Measurements from ENCODE around the gene GEMIN5. TPM values are rescaled to one million over a fixed set of nuclear protein-coding genes. Genes with fewer than 3 reads are reported as not detected.

Gene GEMIN5
- total and polyA plus RNA-seq, 2 of the 8 experiments (the other 6 are each of a cell fraction or from before 2014, with no cell fraction given): 12.8 to 47.0 TPM

- no peak overlapping the region for H3K4ac ChIP-seq (replicated peaks; ENCODE audit: insufficient read length, low read depth, low read length)
- H4K20me1 ChIP-seq (replicated peaks in 1 of 2; ENCODE audit: control insufficient read depth in 1 of 2, insufficient read depth in 2 of 2, low read length in 2 of 2): no peaks in the 10 kb centered on the region
- no peak overlapping the region for H3K4me3 ChIP-seq (ENCODE audit: extremely low read depth in 1 of 4, insufficient read depth in 2 of 4, low read depth in 3 of 4, low read length in 4 of 4)
- no peaks in the 10 kb centered on the region for H3K9me3 ChIP-seq (ENCODE audit: insufficient read depth in 2 of 2, low read depth in 1 of 2, low read length in 1 of 2)
- no peak overlapping the region for H3K18ac ChIP-seq (ENCODE audit: extremely low read depth, low read length)
- H3K23ac ChIP-seq (ENCODE audit: insufficient read length): no peak overlapping the region
- H4K91ac ChIP-seq (replicated peaks; ENCODE audit: insufficient read length, low read length): no peak overlapping the region
- FAIRE-seq: peak; percentile 24
- no peaks in the 10 kb centered on the region for H3K27me3 ChIP-seq (replicated peaks in 1 of 4; ENCODE audit: control insufficient read depth in 3 of 4, extremely low read depth in 1 of 4, insufficient read depth in 3 of 4, low read length in 3 of 4)
- no peak overlapping the region for H3K14ac ChIP-seq (ENCODE audit: insufficient read length)
- no peak for DNase-seq (ENCODE audit: low read depth in 1 of 2, low spot score in 2 of 2)
- H3K27ac ChIP-seq (ENCODE audit: low read depth, low read length): no peak overlapping the region
- no peak overlapping the region for H3K56ac ChIP-seq (replicated peaks; ENCODE audit: insufficient read length, low read depth, low read length)
- ChIA-PET POLR2A (ENCODE audit: partially characterized antibody) (no interaction called here), CTCF (ENCODE audit: partially characterized antibody) (interaction anchor here (0.7 to 18.4 kb wide), 14 partner anchors 8 to 297 kb away, joined by 3 to 471 read pairs (median 4); no protein-coding TSS in a partner anchor)
- no peak for TF ChIP-seq HDAC6 (IDR thresholded peaks at IDR 0.05; ENCODE audit: low read depth, low read length)
- TF ChIP-seq MAFK (IDR thresholded peaks at IDR 0.05; ENCODE audit: low read depth, low read length): no peak
- peak; percentile 16 to 23; a peak in 2 of 4 replicates for TF ChIP-seq RAD21 (IDR thresholded peaks at IDR 0.05 in 1 of 2, conservative IDR thresholded peaks at IDR 0.05 in 1 of 2; ENCODE audit: low read depth in 2 of 2, low read length in 2 of 2)
- no peak for TF ChIP-seq SIX5 (IDR thresholded peaks at IDR 0.05; ENCODE audit: low read depth, low read length)
- peak in 2 of 3 experiments; percentile 2 to 51; a peak in 1 of 4 replicates for TF ChIP-seq CTCF (IDR thresholded peaks at IDR 0.05; ENCODE audit: control extremely low read depth in 1 of 3, insufficient read depth in 1 of 3, low read depth in 1 of 3, low read length in 3 of 3)
- H2BK15ac ChIP-seq (ENCODE audit: low read length): no peak overlapping the region
- H3K23me2 ChIP-seq (ENCODE audit: low read depth, low read length): no peaks in the 10 kb centered on the region
- H3K9ac ChIP-seq (replicated peaks in 1 of 4; ENCODE audit: extremely low read depth in 1 of 4, low read depth in 3 of 4, low read length in 3 of 4): no peak overlapping the region
- H2AFZ ChIP-seq (ENCODE audit: low read length): no peak overlapping the region
- no peak overlapping the region for H2BK20ac ChIP-seq (ENCODE audit: low read length)
- no peaks in the 10 kb centered on the region for H3K79me1 ChIP-seq (ENCODE audit: low read depth, low read length)
- H3K4me1 ChIP-seq (replicated peaks in 1 of 4; ENCODE audit: control insufficient read depth in 3 of 4, insufficient read depth in 4 of 4, low read length in 3 of 4): no peaks in the 10 kb centered on the region
- WGBS, 2 experiments (ENCODE audit: extremely low coverage in 1 of 2, insufficient coverage in 1 of 2, insufficient read length in 1 of 2, insufficient replicate concordance in 2 of 2, low coverage in 1 of 2, low lambda C conversion rate in 2 of 2, missing lambda C conversion rate in 1 of 2): 76% methylated on average over 5 of the region's 5 CpGs; no CpG with 5 or more reads in 1 of the 2 experiments
- H3K4me2 ChIP-seq (ENCODE audit: insufficient read depth in 1 of 2, low read depth in 2 of 2, low read length in 2 of 2): no peak overlapping the region
- no peak overlapping the region for H2BK120ac ChIP-seq (replicated peaks; ENCODE audit: low read depth, low read length)
- H4K8ac ChIP-seq (ENCODE audit: extremely low read depth, insufficient read depth, low read length): no peak overlapping the region
- peaks cover 2 to 8% (median 3%) of the 10 kb centered on the region in 4 experiments; a peak in 4 of 8 replicates for H3K36me3 ChIP-seq (ENCODE audit: control insufficient read depth in 2 of 4, insufficient read depth in 4 of 4, low read length in 3 of 4)
- no peak overlapping the region for H4K5ac ChIP-seq (ENCODE audit: insufficient read length, low read depth, low read length)
- H3K79me2 ChIP-seq (ENCODE audit: control insufficient read depth in 1 of 2, insufficient read depth in 2 of 2, low read length in 2 of 2): no peaks in the 10 kb centered on the region
- H2BK5ac ChIP-seq (ENCODE audit: low read depth, low read length): no peak overlapping the region
- H2AK5ac ChIP-seq (ENCODE audit: low read depth, low read length): no peak overlapping the region
- H2BK12ac ChIP-seq (ENCODE audit: low read depth, low read length): no peak overlapping the region
Measured at GRCh38 chr5:154967421-154968024, 29.5 kb upstream of the GEMIN5 start.

Measured in H1 (cell line).